OCI-LY7 (cell line): ENCODE data around the gene CCDC13.

Experiments used
- CTCF ChIP-seq: fragments of 200-600 bp; sonication (generic); conservative IDR thresholded peaks from 2 replicates; pipeline ENCODE4 v1.5.1; 2014; ENCODE audit warnings: mild to moderate bottlenecking, antibody characterized with exemption, low read length, moderate library complexity, mixed read lengths
- EZH2phosphoT487 ChIP-seq: fragments of 200-600 bp; sonication (generic); IDR thresholded peaks from 2 replicates; pipeline ENCODE4 v1.6.1; 2018; ENCODE audit warnings: low read depth, borderline replicate concordance, mild to moderate bottlenecking, mixed run types, antibody characterized with exemption, low read length, moderate library complexity, mixed read lengths

GRCh38 chr3:42752441-42752840, 20.6 kb downstream of the CCDC13 start:
- TF ChIP-seq CTCF: no peak
- TF ChIP-seq EZH2phosphoT487: no peak
